ENCODE data around the gene UMAD1.
"Not testable (repeated sequence)": the region's sequence is repeated elsewhere in the genome, so short reads cannot be mapped to it uniquely, and the experiment has no call there.

Gene UMAD1

DNA sequence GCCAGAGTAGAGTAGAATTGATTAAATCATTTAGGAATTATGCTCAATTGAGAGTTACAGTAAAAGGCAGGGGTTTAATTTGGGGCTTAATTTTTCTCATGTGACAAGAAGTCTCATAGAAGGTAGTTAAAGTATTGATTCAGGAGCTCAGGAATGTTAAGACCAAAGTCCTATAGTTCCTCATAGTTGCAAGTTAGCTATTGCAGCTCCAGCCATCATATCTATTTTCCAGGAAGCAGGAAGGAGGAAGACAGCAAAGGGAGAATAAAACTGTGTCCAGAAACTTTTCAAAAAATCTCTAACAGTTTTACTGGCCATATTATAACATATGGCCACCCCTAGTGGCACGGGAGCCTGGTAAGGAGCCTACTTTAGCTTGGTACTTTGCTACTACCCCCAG is 174.8 kb downstream of the UMAD1 start:
- H3K27me3 ChIP-seq (replicated peaks; ENCODE audit: control insufficient read depth, insufficient read depth, low read length) = no peaks in the 10 kb centered on the region
- no peak for DNase-seq (ENCODE audit: extremely low read depth, insufficient read length)
- no peaks in the 10 kb centered on the region for H3K36me3 ChIP-seq (ENCODE audit: control insufficient read depth, insufficient read depth, low read length)
- TF ChIP-seq, protein P1, sequence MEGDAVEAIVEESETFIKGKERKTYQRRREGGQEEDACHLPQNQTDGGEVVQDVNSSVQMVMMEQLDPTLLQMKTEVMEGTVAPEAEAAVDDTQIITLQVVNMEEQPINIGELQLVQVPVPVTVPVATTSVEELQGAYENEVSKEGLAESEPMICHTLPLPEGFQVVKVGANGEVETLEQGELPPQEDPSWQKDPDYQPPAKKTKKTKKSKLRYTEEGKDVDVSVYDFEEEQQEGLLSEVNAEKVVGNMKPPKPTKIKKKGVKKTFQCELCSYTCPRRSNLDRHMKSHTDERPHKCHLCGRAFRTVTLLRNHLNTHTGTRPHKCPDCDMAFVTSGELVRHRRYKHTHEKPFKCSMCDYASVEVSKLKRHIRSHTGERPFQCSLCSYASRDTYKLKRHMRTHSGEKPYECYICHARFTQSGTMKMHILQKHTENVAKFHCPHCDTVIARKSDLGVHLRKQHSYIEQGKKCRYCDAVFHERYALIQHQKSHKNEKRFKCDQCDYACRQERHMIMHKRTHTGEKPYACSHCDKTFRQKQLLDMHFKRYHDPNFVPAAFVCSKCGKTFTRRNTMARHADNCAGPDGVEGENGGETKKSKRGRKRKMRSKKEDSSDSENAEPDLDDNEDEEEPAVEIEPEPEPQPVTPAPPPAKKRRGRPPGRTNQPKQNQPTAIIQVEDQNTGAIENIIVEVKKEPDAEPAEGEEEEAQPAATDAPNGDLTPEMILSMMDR (IDR thresholded peaks at IDR 0.05; ENCODE audit: insufficient read depth, low read length, poor library complexity, severe bottlenecking) = no peak
- no peak overlapping the region for H3K4me3 ChIP-seq (replicated peaks; ENCODE audit: low read depth, low read length)

DNA sequence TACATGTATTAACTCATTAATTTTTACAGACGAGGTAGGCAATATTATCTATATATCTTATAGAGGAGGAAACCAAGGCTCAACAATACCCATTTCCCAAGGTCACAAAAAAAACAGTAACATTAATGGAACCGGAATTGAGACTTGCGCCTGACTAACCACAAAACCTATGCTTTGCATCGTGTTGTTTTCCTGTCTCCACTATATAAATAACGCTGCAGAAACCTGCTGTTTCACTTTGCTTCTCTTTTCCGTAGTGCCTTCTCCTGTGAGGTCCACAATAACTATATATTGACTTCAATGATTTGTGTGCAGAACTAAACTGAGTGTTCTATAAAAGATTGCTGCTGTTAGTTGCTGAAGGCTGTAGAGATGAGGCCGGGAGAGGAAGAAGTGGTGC is 175.5 kb downstream of the UMAD1 start:
- DNase-seq (ENCODE audit: extremely low read depth, insufficient read length) = peak; percentile 59
- Histone ChIP-seq H3K36me3 (ENCODE audit: control insufficient read depth, insufficient read depth, low read length) (no peaks in the 10 kb centered on the region), H3K4me3 (replicated peaks; ENCODE audit: low read depth, low read length) (peak overlapping the region; percentile 41), H3K27me3 (replicated peaks; ENCODE audit: control insufficient read depth, insufficient read depth, low read length) (no peaks in the 10 kb centered on the region)
- TF ChIP-seq, protein P1 (IDR thresholded peaks at IDR 0.05; ENCODE audit: insufficient read depth, low read length, poor library complexity, severe bottlenecking) = no peak

DNA sequence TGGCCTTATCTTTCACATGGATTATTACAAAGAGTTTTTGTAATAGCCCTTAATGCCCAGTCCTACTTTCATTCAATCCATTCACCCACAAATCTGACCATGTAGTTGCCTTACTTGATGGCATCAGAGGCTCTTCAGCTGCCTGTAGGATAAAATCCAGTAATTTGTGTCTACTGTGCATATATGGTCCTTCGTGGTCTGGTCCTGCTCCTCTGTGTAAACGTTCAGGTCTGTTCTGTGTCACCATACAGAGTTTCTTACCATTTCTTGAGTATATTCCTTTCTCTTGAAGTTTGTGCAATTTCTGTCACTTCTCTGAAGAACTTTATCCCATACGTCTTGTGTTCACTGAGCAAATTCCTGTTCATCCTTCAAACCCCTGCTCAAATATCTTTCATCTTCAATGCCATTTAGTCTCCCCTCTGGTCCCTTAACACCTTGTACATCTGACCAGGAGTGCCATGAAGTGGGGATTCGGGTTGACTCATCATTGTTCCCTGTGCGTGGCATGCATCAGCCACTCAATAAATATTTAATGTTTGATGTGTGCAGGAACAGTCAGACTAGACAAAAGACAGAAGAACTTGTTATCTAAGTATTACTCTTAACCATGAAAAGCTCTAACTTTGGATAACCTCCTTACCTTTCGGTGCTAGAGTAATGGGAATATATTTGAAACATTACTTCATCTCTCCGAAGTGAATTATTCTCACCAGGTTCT is 176.4 kb downstream of the UMAD1 start:
- TF ChIP-seq, protein P1 (IDR thresholded peaks at IDR 0.05; ENCODE audit: insufficient read depth, low read length, poor library complexity, severe bottlenecking) = no peak

DNA sequence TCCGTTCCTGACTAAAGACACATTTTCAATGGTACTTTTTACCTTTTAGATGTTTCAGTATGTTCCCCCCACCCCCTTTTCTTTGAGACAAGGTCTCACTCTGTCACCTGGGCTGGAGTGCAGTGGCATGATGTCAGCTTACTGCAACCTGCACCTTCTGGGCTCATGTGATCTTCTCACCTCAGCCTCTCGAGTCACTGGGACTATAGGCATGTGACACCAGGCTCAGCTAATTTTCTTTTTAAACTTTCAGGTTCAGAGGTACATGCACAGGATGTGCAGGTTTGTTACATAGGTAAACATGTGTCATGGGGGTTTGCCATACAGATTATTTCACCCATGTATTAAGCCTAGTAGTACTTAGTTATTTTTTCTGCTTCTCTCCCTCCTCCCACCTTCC is 177.2 kb downstream of the UMAD1 start:
- TF ChIP-seq, protein P1 (IDR thresholded peaks at IDR 0.05; ENCODE audit: insufficient read depth, low read length, poor library complexity, severe bottlenecking) = no peak
- Histone ChIP-seq H3K27me3 (replicated peaks; ENCODE audit: control insufficient read depth, insufficient read depth, low read length) (no peaks in the 10 kb centered on the region), H3K4me3 (replicated peaks; ENCODE audit: low read depth, low read length) (no peak overlapping the region), H3K36me3 (ENCODE audit: control insufficient read depth, insufficient read depth, low read length) (no peaks in the 10 kb centered on the region)
- no peak for DNase-seq (ENCODE audit: extremely low read depth, insufficient read length)

More for the DNA sequence above, 176.4 kb downstream of the UMAD1 start:
- H3K27me3 ChIP-seq (replicated peaks; ENCODE audit: control insufficient read depth, insufficient read depth, low read length) = no peaks in the 10 kb centered on the region
- no peak overlapping the region for H3K4me3 ChIP-seq (replicated peaks; ENCODE audit: low read depth, low read length)
- DNase-seq (ENCODE audit: extremely low read depth, insufficient read length) = no peak
- H3K36me3 ChIP-seq (ENCODE audit: control insufficient read depth, insufficient read depth, low read length) = no peaks in the 10 kb centered on the region

DNA sequence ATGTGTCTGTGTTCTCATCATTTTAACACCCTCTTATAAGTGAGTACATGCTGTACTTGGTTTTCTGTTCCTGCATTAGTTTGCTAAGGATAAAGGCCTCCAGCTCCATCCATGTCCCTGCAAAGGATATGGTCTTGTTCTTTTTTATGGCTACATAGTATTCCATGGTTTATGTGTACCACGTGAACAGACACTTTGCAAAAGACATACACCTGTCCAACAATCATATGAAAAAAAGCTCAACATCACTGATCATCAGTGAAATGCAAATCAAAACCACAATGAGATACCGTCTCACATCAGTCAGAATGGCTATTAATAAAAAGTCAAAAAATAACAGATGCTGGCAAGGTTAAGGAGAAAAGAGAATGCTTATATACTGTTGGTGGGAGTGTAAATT is 177.6 kb downstream of the UMAD1 start:
- not testable (repeated sequence) for H3K36me3 ChIP-seq (ENCODE audit: control insufficient read depth, insufficient read depth, low read length); DNase-seq (ENCODE audit: extremely low read depth, insufficient read length); H3K4me3 ChIP-seq (replicated peaks; ENCODE audit: low read depth, low read length); H3K27me3 ChIP-seq (replicated peaks; ENCODE audit: control insufficient read depth, insufficient read depth, low read length)

DNA sequence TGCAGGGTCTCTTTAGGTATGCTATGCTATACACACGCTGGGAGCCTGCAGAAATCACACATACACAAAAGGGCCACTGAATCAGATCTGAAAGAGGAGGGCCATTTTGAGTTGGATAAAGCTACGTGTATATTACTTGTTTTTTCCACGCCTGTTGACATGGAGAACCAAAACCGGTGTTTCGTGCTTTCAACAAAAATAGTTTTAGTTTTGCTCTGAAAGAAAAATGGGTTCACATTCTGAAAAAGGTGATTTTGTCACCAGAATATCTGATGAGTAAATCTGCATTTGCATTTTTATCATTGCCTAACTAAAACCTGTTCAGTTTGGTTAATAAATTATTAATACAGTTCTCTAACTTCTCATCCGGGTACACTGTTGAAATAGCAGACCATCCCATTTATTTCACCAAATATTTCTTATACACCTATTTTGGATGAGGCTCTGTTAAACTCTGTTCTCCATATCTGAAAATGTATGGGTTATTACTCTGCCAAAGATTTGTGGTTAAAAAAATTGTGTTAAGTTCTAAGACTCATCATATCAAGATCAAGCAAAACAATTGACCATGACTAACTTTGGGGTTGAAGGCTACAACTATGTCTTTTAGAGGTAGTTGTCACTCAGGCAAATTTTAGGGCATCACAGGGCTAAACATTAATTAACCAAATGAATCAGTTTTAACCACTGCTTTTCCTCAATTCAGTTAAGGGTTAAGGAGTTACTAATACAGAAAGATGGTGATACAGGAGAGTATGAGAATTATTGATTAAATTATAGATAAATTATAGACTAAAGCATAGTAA is 179.1 kb downstream of the UMAD1 start:
- peak; percentile 28 for DNase-seq (ENCODE audit: extremely low read depth, insufficient read length)
- Histone ChIP-seq H3K4me3 (replicated peaks; ENCODE audit: low read depth, low read length) (no peak overlapping the region), H3K27me3 (replicated peaks; ENCODE audit: control insufficient read depth, insufficient read depth, low read length) (no peaks in the 10 kb centered on the region), H3K36me3 (ENCODE audit: control insufficient read depth, insufficient read depth, low read length) (no peaks in the 10 kb centered on the region)
- TF ChIP-seq, protein P1 (IDR thresholded peaks at IDR 0.05; ENCODE audit: insufficient read depth, low read length, poor library complexity, severe bottlenecking) = no peak
